Lower lobe of right lung (tissue), 2 donors: ENCODE measurements around the gene AKAP11. TPM values are rescaled to one million over a fixed set of nuclear protein-coding genes. Genes with fewer than 3 reads are reported as not detected.

Experiments used
- ATAC-seq, 2 donors: fragments of 200-7000 bp; cut with Tn5 transposase; one replicate each; pipeline ENCODE4 v1.9.1; 2020 to 2022; ENCODE audit warnings: mild to moderate bottlenecking in 2 of 2, moderate library complexity in 2 of 2
- DNase-seq: peaks from one replicate; pipeline ENCODE4 v3.0.0-alpha.2; 2020
- H3K27ac ChIP-seq: fragments of 200-600 bp; one replicate; pipeline ENCODE4 v1.8.0; 2022
- H3K27me3 ChIP-seq: fragments of 200-600 bp; one replicate; pipeline ENCODE4 v1.8.0; 2022; ENCODE audit warnings: low read depth
- H3K36me3 ChIP-seq: fragments of 200-600 bp; one replicate; pipeline ENCODE4 v1.8.0; 2022; ENCODE audit warnings: mild to moderate bottlenecking
- H3K4me1 ChIP-seq: fragments of 200-600 bp; one replicate; pipeline ENCODE4 v1.8.0; 2022
- H3K4me3 ChIP-seq: fragments of 200-600 bp; one replicate; pipeline ENCODE4 v1.8.0; 2022; ENCODE audit warnings: mild to moderate bottlenecking
- H3K9me3 ChIP-seq: fragments of 200-600 bp; one replicate; pipeline ENCODE4 v1.8.0; 2022
- CTCF ChIP-seq: fragments of 200-600 bp; IDR thresholded peaks from one replicate; pipeline ENCODE4 v1.8.0; 2022; ENCODE audit warnings: antibody characterized with exemption, mild to moderate bottlenecking
- intact Hi-C: fragments of 100-400 bp; cut with DNase I; formaldehyde crosslinking; loops from one replicate; pipeline ENCODE4 v1.11.0; 2022
- total RNA-seq: library from RNA; stranded (reverse); fragmentation: NEBNext Ultra II Directional; extraction: Animal tissue kit (Norgen Biotek cat#: 25700); gene quantifications from one replicate; pipeline ENCODE4 v1.2.1, GENCODE V29; 2021
- donor health status: DM: no; HTN: yes; CAD: no; lungs with severe emphysema.

AKAP11 gene
- total RNA-seq, 1 donor from 2014 or later: 34.5 TPM

GRCh38 chr13:42307461-42307860 is 35.5 kb downstream of the AKAP11 start:
- peaks cover 37% of the 10 kb centered on the region for H3K36me3 ChIP-seq
- no peak for ATAC-seq

DNA sequence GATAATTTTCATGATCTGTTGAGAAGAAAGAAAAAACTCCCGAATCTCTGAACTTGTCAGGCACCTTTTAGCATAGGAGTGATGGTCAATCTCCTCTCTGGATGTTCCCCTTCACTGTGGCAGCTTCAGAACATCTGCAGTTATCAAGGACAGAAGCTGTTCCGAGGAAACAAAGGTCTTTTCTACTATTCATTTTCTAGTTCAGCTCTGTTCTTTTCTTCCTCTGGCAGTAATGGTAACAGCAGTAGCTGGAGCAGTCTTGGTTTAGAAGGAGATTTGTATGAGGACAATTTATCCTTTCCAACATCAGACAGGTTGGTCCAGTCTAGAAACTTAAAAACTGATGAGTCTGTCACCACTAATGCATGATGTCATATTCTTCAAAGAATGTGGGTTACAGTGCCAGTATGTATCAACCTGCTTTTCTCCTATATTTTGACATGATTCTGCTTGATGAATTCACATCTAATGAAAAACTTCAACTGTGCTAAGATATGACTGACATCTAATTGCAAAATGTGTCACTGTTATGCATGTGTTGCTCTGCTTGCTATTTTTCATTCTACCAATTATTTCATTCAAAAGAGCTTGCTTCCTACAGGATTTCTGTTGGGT is 41.0 kb downstream of the AKAP11 start:
- intact Hi-C loops: no loop called here
- Histone ChIP-seq H3K4me1 (no peaks in the 10 kb centered on the region), H3K36me3 (peaks cover 69% of the 10 kb centered on the region), H3K27me3 (no peaks in the 10 kb centered on the region), H3K9me3 (no peaks in the 10 kb centered on the region), H3K27ac (no peak overlapping the region), H3K4me3 (no peak overlapping the region)
- ATAC-seq (no peak), DNase-seq (no peak)
- TF ChIP-seq CTCF: no peak

More at GRCh38 chr13:42307461-42307860, 35.5 kb downstream of the AKAP11 start:
- Histone ChIP-seq H3K4me3 (no peak overlapping the region), H3K9me3 (no peaks in the 10 kb centered on the region), H3K27ac (no peak overlapping the region), H3K4me1 (no peaks in the 10 kb centered on the region), H3K27me3 (no peaks in the 10 kb centered on the region)
- intact Hi-C loops: no loop called here
- no peak for TF ChIP-seq CTCF
- DNase-seq: no peak

GRCh38 chr13:42318570-42318969 is 46.6 kb downstream of the AKAP11 start:
- H3K36me3 ChIP-seq: peaks cover 47% of the 10 kb centered on the region
- DNase-seq: no peak
- no peaks in the 10 kb centered on the region for H3K9me3 ChIP-seq
- no peaks in the 10 kb centered on the region for H3K27me3 ChIP-seq
- no peak for TF ChIP-seq CTCF
- H3K4me1 ChIP-seq: no peaks in the 10 kb centered on the region
- no peak for ATAC-seq
- intact Hi-C loops: no loop called here
- no peak overlapping the region for H3K4me3 ChIP-seq
- no peak overlapping the region for H3K27ac ChIP-seq

DNA sequence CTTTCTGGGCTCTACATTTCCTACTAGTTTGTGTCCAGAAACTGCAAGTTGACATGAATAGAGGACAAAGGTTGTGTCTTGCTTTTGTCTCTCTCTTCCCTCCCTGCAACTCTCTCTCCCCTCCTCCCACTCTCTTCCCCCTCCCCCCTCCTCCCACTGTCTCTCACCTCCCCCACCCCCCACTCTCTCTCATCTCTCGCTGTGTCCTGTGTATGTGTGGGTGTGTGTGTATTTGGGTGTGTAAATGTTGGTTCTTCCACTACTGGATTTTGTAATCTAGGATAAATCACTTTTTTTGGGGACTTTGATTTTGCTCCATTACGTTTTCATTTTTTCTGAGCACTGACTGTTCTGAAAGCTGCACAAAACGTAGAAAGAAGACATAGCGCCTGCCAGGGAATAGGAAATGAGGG is 48.4 kb downstream of the AKAP11 start:
- Histone ChIP-seq H3K27ac (no peak overlapping the region), H3K36me3 (peaks cover 39% of the 10 kb centered on the region), H3K27me3 (no peaks in the 10 kb centered on the region), H3K4me1 (no peaks in the 10 kb centered on the region), H3K9me3 (no peaks in the 10 kb centered on the region), H3K4me3 (no peak overlapping the region)
- TF ChIP-seq CTCF: no peak
- intact Hi-C loops: no loop called here
- ATAC-seq: no peak
- DNase-seq: no peak

DNA sequence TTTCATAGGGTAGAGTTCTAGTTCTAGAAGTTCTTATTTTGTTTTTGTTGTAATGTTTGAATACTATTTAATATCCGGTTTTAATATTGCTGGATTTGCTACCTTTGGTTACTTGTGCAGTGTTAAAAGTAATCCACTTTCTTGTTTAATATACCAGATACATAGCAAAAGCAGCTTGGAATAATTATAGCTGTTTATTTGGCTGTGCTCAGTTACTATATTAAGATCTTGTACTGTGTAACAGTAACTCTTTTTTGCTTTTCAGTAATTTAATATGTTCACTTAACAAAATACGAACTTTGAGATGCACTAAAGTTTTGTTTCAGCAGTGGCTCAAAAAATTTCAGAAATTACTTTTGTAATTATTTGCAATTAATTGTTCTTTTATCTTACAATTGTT is 50.9 kb downstream of the AKAP11 start:
- intact Hi-C loops: no loop called here
- no peaks in the 10 kb centered on the region for H3K4me1 ChIP-seq
- ATAC-seq (no peak), DNase-seq (no peak)
- H3K27me3 ChIP-seq: no peaks in the 10 kb centered on the region
- H3K4me3 ChIP-seq: no peak overlapping the region
- no peak overlapping the region for H3K27ac ChIP-seq
- H3K9me3 ChIP-seq: no peaks in the 10 kb centered on the region
- H3K36me3 ChIP-seq: peaks cover 16% of the 10 kb centered on the region
- TF ChIP-seq CTCF: no peak
